Testis (tissue), 2 donors: Measurements from ENCODE around the gene TRPM2.

Experiments
- POLR2A ChIP-seq: fragments of 450-650 bp; IDR thresholded peaks from one replicate; pipeline ENCODE4 v1.6.1; 2017; ENCODE audit warnings: antibody characterized with exemption, mild to moderate bottlenecking, moderate library complexity
- TF ChIP-seq, protein P1 (sequence below), 3 experiments: fragments of 450-650 bp in 2 of 3; fragments of 200-600 bp in 1 of 3; sonication (generic) in 1 of 3; IDR thresholded peaks; one replicate each; pipeline ENCODE4 v1.5.1; 2016 to 2019; ENCODE audit warnings: antibody characterized with exemption in 3 of 3, mild to moderate bottlenecking in 2 of 3, moderate library complexity in 1 of 3

DNA sequence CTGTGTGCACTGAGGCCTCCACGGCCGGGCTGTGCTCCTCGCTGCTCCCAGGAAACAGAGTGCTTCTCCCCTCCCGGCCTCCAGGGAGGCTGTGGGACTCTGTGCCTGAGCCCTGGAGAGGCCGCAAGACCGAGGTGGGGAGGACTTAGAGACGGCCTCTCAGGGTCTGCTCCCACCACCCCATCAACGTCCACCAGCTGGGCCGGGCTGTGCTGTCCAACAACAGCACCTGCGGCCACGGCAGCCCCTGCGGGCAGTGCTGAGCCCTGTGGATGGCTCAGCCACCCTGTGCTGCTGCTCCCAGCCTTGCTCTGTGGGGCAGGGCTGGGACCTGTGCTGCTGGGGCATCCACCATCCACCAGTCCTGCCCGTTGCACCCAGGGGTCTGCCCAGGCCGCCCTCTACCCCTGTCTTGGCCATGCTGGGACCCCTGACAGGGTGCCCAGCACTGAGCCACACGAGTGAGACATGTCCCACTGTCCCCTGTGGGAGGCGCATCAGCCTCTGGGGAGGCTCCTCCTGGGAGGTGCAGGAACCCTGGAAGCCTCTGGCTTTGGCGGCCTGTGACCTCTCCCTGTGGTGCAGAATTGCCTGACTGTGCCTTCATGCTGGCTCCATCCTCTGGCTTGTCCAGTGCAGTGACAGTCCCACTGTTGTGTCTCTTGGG is 70.7 kb downstream of the TRPM2 start:
- TF ChIP-seq, protein P1, sequence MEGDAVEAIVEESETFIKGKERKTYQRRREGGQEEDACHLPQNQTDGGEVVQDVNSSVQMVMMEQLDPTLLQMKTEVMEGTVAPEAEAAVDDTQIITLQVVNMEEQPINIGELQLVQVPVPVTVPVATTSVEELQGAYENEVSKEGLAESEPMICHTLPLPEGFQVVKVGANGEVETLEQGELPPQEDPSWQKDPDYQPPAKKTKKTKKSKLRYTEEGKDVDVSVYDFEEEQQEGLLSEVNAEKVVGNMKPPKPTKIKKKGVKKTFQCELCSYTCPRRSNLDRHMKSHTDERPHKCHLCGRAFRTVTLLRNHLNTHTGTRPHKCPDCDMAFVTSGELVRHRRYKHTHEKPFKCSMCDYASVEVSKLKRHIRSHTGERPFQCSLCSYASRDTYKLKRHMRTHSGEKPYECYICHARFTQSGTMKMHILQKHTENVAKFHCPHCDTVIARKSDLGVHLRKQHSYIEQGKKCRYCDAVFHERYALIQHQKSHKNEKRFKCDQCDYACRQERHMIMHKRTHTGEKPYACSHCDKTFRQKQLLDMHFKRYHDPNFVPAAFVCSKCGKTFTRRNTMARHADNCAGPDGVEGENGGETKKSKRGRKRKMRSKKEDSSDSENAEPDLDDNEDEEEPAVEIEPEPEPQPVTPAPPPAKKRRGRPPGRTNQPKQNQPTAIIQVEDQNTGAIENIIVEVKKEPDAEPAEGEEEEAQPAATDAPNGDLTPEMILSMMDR (IDR thresholded peaks at IDR 0.05), result no peak
- no peak for TF ChIP-seq POLR2A
